Left ventricle myocardium inferior (tissue), 1 donor: ENCODE results near the gene ZNF423. TPM values are rescaled to one million over a fixed set of nuclear protein-coding genes. Genes with fewer than 3 reads are reported as not detected.

Experiments used
- DNase-seq: peaks from one replicate; pipeline ENCODE4 v3.0.0-alpha.2; 2020
- H3K27ac ChIP-seq: fragments of 200-600 bp; replicated peaks from 2 replicates; pipeline ENCODE4 v1.8.0; 2021
- H3K27me3 ChIP-seq: fragments of 200-600 bp; 2 replicates; pipeline ENCODE4 v1.8.0; 2021; ENCODE audit warnings: low read depth
- H3K36me3 ChIP-seq: fragments of 200-600 bp; 2 replicates; pipeline ENCODE4 v1.8.0; 2021
- H3K4me1 ChIP-seq: fragments of 200-600 bp; 2 replicates; pipeline ENCODE4 v1.8.0; 2021
- H3K4me3 ChIP-seq: fragments of 200-600 bp; 2 replicates; pipeline ENCODE4 v1.8.0; 2021; ENCODE audit warnings: mild to moderate bottlenecking, moderate library complexity
- H3K9me3 ChIP-seq: fragments of 200-600 bp; replicated peaks from 2 replicates; pipeline ENCODE4 v1.8.0; 2021
- intact Hi-C: fragments of 100-400 bp; cut with micrococcal nuclease; formaldehyde crosslinking; loops from one replicate; pipeline ENCODE4 v1.11.0; 2022
- total RNA-seq: library from RNA; stranded (reverse); fragmentation: NEBNext Ultra II Directional; extraction: Animal tissue kit (Norgen Biotek cat#: 25700); gene quantifications from one replicate; pipeline ENCODE4 v1.2.1, GENCODE V29; 2021
- TF ChIP-seq, protein P1 (sequence below): fragments of 200-600 bp; IDR thresholded peaks from 2 replicates; pipeline ENCODE4 v1.8.0; 2021; ENCODE audit warnings: antibody characterized with exemption, mild to moderate bottlenecking, borderline replicate concordance
- donor health status: DM: no; HTN: yes; CAD: no; lungs with severe emphysema.

Gene ZNF423
- total RNA-seq, 1 donor from 2014 or later, result 8.6 TPM

DNA sequence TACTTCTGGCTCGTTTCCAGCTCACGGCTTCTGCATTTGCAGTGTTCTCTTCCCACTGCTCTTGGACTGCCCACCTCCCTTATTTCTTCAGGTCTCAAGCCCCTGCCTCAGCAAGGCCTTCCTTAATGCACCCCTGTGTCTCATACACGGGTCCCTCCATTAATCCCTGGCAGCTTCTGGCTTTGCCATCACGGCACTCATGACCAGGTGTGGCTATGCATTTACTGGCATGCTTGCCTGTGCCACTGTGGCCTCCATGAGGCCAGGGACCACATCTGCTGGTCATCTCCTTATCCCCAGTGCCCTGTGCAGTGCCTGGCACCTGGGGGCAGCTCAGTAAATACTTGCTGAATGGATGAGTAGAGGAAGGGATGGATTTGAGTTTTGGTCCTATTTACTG lies 368.2 kb downstream of the ZNF423 start:
- Histone ChIP-seq H3K9me3 (no peaks in the 10 kb centered on the region), H3K36me3 (no peaks in the 10 kb centered on the region), H3K4me3 (no peak overlapping the region), H3K27ac (no peak overlapping the region), H3K27me3 (no peaks in the 10 kb centered on the region), H3K4me1 (peaks cover 21% of the 10 kb centered on the region)
- TF ChIP-seq, protein P1, sequence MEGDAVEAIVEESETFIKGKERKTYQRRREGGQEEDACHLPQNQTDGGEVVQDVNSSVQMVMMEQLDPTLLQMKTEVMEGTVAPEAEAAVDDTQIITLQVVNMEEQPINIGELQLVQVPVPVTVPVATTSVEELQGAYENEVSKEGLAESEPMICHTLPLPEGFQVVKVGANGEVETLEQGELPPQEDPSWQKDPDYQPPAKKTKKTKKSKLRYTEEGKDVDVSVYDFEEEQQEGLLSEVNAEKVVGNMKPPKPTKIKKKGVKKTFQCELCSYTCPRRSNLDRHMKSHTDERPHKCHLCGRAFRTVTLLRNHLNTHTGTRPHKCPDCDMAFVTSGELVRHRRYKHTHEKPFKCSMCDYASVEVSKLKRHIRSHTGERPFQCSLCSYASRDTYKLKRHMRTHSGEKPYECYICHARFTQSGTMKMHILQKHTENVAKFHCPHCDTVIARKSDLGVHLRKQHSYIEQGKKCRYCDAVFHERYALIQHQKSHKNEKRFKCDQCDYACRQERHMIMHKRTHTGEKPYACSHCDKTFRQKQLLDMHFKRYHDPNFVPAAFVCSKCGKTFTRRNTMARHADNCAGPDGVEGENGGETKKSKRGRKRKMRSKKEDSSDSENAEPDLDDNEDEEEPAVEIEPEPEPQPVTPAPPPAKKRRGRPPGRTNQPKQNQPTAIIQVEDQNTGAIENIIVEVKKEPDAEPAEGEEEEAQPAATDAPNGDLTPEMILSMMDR, result no peak
- no peak for DNase-seq
- intact Hi-C loops, result no loop called here

DNA sequence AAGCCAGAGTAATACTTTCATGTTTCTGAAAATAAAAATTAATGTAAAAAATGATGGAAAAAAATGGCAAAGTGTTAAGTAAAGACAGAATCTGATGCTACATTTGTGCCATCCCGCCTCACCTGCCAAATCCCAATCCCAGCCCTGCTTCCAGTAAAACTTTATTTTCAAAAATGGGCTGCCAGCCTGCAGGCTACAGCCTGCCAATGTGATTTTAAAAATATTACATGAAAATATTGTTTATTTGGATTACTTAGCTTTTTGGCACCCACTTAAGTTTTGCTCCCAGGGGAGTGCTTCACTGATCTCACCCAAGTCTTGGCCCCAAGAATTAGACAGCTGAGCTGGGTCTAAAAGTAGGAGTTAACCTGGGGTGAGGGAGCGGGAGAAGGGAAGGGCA lies 369.5 kb downstream of the ZNF423 start:
- intact Hi-C loops, result no loop called here
- no peaks in the 10 kb centered on the region for H3K36me3 ChIP-seq
- H3K4me3 ChIP-seq, result no peak overlapping the region
- H3K9me3 ChIP-seq, result no peaks in the 10 kb centered on the region
- no peaks in the 10 kb centered on the region for H3K27me3 ChIP-seq
- no peak for DNase-seq
- no peak overlapping the region for H3K27ac ChIP-seq
- H3K4me1 ChIP-seq, result peaks cover 8% of the 10 kb centered on the region
- TF ChIP-seq, protein P1, result no peak

DNA sequence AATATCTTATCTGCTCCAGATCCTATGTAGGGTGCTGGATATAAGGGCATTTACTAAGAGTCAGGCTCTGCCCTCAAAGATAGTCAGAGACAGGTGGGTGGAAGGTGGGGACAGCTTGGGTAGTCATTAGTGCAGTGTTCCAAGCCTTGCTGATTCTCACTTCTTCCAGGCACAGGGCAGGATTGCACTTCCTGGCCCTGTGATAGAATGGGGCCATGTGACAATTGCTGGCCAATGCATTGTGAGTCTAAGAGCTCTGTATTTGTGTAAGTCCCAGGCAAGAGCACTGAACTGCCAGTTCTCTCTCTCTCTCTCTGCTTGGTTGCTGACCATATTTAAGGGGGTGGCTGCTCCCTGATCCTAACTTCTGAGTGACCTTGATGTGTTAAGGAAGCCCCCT lies 370.2 kb downstream of the ZNF423 start:
- no peak overlapping the region for H3K4me3 ChIP-seq
- no peak overlapping the region for H3K27ac ChIP-seq
- intact Hi-C loops, result no loop called here
- no peaks in the 10 kb centered on the region for H3K36me3 ChIP-seq
- DNase-seq, result no peak
- H3K4me1 ChIP-seq, result peaks cover 8% of the 10 kb centered on the region
- H3K9me3 ChIP-seq, result no peaks in the 10 kb centered on the region
- TF ChIP-seq, protein P1, result no peak
- H3K27me3 ChIP-seq, result no peaks in the 10 kb centered on the region

DNA sequence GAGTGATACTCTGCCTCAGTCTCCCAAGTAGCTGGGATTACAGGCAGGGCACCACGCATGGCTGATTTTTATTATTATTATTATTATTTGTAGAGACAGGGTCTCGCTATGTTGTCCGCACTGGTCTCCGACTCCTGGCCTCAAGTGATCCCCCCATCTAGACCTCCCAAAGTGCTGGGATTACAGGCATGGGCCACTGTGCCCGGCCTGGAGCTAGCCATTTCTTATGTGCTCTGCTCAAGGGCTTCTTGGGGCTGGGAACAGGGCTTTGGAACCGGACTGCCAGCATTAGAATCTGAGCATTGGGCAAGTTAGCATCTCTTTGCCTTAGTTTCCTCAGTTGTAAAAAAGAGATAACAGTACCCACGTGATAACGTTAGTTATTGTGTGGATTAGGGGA lies 371.0 kb downstream of the ZNF423 start:
- intact Hi-C loops, result no loop called here
- DNase-seq, result no peak
- Histone ChIP-seq H3K27me3 (no peaks in the 10 kb centered on the region), H3K9me3 (no peaks in the 10 kb centered on the region), H3K4me3 (peak overlapping the region; percentile 50), H3K4me1 (peaks cover 8% of the 10 kb centered on the region), H3K27ac (peak overlapping the region; percentile 24), H3K36me3 (no peaks in the 10 kb centered on the region)
- TF ChIP-seq, protein P1, result no peak

DNA sequence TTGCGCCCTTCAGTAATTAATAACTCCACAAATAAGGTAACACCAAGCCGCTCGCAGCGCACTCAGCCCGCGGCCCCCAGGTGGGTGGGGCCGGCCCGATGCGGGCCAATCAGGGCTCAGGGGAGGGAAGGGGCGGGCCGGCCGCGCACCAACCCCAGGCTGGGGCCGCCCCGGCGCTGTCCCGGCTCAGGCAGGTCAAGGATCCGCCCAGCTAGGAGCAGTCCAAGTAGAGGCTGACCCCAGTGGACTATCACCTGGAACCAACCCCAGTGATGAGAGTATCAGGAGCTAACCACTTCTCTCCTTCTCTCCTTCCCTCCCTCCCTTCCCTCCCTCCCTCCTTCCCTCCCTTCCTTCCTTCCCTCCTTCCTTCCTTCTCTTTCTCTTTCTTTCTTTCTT lies 371.5 kb downstream of the ZNF423 start:
- Histone ChIP-seq H3K36me3 (no peaks in the 10 kb centered on the region), H3K27ac (peak overlapping the region; percentile 24), H3K4me3 (peak overlapping the region; percentile 50), H3K4me1 (peaks cover 8% of the 10 kb centered on the region), H3K9me3 (no peaks in the 10 kb centered on the region), H3K27me3 (no peaks in the 10 kb centered on the region)
- peak; percentile 76 for DNase-seq
- TF ChIP-seq, protein P1, result no peak
- intact Hi-C loops, result no loop called here
